ENCODE data around the gene MPPED2. TPM values are rescaled to one million over a fixed set of nuclear protein-coding genes. Genes with fewer than 3 reads are reported as not detected.

MPPED2 gene, protein sequence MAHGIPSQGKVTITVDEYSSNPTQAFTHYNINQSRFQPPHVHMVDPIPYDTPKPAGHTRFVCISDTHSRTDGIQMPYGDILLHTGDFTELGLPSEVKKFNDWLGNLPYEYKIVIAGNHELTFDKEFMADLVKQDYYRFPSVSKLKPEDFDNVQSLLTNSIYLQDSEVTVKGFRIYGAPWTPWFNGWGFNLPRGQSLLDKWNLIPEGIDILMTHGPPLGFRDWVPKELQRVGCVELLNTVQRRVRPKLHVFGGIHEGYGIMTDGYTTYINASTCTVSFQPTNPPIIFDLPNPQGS
- 9.0 TPM for total RNA-seq

DNA sequence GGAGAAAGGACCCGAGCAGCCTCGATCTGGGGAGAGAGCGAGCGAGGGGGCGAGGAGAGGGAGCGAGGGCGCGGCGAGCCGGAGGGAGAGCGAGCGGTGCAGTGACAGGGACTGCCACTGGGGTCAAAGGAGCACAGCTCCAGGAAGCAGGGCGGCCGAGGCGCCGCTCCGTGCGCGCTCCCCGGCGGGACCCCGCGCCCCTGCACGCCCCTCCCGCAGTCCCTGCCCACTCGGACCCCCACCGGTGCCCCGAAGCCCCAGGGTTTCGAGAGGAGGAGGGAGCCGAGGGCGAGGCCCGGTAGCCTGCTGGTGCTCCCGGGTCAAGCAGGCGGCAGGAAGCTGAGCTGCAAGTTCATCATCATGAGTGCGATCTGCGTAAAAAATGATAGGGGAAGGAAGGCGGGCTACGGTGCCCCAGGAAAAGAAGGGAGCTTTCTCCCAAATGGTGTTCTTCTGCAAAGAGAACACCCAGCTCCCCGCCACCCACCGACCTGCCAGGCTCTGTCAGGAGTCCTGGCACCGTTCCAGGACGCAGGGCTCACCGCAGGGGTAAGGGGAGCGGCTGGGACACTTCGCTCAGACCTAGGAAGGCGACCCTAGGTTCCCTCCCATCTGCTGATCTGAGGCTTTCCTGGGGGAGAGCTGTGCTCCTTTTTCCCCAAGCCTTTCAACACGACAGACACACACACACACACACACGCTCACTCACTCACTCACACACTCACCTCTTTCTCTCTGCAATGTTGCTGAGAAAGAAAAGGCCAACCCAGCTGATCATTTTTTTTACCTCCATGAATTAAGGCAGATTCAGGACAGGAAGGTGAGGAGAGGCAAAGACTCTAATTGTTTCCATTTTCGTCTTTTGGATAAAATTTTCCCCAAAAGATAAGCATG, at the start of gene MPPED2:
Gene MPPED2, minus strand, starts transcription at position 103 of the 894 bp plus-strand sequence. CDS start 5,980 bp downstream, outside the sequence.
- no peak for DNase-seq

DNA sequence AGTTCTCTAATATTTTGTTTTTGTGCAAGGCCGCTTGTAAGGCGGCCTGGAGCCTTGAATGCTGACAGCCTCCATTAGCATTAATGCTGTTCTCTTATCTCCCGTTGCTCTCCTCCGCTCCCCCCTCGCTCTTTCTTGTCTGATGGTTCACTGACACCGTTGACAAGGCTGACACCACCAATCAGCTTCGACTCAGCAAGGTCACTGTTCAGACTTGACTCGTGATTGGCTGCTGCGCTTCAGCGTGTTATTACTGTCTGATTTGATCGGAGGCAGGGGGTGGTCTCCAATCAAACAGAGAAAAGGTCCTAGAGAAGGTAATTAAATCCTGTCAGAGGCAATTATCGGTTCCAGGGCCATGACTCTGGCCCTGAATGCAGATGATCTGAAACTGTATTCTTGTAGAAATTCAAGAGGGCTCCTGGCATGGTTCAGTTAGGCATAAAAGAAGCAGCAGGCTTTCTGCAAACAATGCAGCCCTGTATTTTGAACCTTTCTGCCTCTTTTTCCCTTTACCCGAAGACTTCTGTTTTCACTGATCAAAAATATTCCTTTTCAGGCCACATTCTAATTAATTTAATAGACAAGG, 49.3 kb upstream of the MPPED2 start:
- peak; percentile 13 for DNase-seq

DNA sequence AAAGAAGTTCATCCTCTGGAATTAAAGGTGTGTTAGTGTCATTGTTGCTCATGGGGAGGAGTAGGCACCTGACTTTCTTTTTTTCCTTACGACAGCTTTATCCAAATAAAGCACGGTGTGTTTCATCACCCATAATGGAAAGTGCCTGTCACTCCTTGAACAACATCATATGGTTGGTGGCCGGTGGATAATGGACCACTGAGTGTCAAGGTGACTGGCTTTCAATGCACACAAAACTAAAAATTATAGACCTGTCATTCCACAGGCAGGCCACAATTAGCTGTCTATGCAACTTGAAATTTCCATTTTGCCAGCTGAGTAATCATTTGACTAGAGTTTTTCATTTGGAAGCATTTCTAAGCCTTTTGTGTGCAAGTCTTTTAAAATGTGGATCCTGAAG, 45.0 kb upstream of the MPPED2 start:
- no peak for DNase-seq

DNA sequence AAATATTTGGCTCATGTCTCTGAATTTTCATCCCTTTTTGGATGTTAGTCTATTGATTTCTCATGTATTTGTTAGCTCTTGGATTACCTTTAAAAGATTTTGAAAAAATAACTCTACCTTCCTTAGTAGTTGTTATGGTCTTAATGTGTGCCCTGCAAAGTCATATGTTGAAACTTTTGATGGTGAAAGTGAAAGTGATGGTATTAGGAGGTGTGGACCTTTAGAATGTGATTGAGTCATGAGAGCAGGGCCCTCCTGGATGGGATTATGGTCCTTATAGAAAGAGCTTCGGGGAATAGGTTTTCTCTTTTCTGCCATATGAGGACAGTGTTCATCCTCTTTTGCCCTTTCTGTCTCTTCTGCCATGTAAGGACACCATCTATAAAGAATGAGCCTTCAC, 33.6 kb upstream of the MPPED2 start:
- DNase-seq = no peak

DNA sequence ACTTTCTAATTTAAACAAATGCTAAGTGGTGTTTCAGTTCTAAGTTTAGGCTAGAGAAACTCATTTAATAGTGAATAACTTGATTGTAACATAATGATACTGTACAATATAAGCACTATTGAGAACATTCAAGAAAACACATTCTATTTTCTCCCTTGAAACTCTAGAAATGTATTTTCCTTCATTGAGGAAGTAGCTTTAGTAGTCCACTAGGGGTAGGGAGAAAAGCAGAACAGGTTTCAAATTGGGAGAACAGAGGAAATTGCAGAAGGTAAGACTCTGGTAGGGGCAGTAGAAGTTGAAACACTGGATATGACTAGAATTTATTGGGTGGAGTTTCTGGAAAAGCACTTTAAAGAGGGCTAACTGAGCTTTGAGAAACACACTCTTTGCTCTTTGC, 31.6 kb upstream of the MPPED2 start:
- no peak for DNase-seq

DNA sequence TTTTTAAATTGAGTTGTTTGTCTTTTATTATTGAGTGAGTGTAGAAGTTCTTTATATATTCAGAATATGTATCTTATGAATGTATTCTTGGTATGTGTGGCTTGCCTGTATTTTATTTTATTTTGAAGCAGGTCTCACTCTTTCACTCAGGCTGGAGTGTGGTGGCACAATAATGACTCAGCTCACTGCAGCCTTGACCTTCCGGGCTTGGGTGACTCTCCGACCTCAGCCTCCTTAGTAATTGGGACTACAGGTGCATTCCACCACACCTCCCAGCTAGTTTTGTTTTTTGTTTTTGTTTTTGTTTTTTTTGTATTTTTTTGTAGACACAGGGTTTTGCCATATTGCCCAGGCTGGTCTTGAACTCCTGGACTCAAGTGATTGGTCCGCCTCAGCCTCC, 24.5 kb upstream of the MPPED2 start:
- DNase-seq = no peak

DNA sequence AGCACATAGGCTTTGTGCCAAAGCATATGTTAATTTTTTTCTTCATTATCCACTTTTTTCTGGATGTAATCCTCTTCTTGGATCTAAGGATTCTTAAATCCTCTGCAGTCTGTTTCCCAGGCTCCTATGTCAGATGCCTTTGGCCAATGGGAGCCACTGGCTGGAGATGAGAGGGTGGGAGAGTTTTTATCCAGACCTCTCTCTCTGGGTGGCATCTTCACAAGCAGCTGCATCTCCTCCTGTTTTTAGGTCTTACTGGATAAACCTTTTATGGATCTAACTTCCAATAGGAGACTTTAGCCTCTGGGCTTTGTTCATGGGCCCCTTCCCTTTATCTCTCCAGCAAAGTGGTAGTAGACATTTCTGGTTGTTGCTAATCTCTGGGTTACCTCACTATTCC, 22.4 kb upstream of the MPPED2 start:
- DNase-seq = no peak

DNA sequence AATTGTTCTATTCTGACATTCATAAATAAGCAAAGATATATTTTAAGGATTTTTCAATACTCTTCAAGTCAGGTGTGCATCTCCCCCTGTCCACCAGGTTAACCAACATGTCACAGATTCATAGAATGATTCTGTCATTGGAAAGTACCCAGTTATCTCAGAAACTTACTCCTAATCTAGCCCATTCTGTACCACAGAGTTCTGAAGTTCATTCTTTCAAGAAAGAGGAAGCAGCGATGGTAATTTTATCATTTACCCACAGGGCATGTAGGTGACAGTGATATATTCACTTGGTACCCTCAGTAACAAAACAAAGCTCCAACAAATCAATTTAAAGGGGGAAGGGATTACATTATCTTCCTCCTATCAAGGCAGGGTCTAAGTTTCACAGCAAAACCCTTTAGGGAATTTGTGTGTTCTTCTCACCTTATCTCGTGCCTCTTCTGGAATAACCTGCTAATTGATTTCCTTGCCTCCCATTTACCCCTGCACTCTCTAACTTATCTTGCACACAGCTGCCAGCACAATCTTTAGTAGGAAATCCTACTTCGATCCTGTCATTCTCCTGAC, 19.0 kb upstream of the MPPED2 start:
- no peak for DNase-seq

DNA sequence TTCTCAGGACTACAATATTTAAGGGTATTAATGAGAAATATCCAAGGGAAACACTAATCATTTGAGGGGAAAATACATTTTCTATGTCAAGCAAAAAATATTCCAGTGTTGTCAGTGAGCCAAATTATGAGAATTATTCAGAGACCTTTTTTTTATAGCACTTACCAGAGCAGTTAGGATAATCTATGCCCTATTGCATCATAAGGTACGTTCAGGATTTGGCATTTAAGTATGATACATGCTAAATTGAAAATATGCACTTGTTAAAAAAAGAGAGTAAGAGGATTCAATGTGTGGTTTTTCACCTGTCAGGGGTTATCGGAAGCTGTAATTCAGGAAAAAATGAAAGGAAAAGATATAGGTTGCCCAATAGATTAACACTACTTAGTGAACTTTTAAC, 17.2 kb upstream of the MPPED2 start:
- no peak for DNase-seq

DNA sequence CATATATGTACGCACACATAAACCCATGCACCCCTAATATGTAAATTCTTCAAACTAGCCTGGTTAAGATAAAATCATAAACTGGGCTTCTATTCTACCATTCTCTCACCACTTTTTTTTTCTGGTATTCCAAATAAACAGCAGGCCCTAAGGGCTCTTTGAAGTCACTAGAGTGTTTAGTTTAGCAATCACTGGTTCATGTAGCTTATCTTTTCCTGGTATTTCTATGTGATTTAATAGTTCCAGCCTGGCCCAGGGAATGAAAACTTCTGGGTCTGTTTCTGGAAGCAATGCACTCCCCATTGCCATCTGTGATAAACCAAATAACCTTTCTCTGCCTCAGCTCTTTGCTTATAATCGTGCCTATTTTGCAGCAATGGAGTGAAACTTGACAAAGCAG, 10.7 kb upstream of the MPPED2 start:
- DNase-seq = no peak

DNA sequence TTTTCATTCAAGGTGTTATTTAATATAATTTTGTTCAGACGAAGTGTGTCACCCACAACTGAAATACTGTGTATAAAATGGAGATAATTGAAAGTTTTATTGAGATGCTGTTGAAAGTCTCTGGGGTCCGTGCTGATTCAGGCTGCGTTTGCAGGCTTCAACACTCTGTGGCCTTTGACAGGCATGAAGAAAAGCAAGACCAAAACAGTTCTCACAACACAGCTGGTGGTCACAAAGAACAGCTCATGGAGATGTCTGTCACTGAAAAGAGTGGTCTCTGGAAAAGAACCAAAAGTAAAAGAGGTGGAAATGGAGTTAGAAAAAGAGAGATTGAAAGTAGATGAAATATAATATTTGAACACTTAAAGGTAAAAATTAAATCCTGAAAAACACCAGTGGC, 9.8 kb upstream of the MPPED2 start:
- DNase-seq = no peak

DNA sequence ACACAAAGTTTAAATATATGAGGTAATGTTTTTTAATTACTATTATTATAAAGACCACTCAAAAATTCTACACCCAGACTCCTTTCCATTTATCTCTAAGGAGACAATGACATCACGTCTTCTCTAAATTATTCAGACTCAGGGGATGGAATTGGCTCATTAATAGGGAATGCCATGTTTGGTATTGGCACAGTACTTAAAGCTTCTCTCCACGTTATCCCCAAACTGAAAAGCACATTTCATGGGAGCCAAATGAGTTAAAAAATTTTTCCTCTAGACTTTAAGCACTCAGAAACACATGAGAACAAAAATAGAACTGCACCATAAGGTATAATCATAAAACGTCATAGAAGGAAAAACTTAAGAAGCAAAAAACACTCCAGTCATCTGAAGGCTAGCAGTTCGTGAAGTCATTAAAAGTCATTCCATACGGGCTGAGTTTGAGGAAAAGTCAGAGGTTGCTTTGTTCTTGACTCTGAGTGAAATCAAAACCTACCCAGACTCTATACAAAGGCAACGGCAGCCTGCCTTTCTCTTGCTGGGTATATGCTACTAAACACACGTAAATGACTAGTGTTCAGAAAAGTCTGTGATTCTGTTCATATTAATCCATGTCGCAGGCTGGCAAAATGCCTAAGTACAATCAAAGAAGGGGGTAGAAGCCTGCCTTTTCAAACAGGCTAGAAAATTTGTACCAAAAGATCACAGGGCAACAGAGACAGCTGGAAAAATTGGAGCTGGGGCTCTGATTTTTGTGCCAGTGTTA, 8.7 kb upstream of the MPPED2 start:
- DNase-seq = no peak

DNA sequence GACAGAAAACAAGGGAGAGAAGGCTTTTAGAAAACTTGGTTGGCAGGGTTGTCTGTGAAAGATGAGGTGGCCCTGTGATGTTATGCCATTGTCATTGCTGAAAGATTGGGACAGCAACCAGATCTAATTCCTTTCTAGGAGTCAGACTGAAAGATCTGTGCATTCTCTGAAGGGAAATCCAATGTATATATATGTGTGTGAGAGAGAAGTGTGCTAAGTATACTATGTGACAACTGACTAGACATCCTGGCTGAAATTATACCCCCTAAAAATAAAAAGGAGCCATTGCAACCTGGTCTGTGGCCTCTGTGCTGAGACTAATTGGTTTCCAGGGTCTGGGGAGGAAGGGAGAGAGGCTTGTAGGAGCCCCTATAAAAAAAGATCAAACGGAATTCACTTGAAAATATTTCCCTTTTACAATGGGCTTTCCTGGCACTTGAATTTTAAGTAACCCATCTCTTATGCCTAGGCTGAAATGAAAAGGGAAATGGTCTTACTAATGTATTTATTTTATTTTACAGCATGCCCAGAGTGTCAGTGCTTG, 1.2 kb upstream of the MPPED2 start:
- no peak for DNase-seq

DNA sequence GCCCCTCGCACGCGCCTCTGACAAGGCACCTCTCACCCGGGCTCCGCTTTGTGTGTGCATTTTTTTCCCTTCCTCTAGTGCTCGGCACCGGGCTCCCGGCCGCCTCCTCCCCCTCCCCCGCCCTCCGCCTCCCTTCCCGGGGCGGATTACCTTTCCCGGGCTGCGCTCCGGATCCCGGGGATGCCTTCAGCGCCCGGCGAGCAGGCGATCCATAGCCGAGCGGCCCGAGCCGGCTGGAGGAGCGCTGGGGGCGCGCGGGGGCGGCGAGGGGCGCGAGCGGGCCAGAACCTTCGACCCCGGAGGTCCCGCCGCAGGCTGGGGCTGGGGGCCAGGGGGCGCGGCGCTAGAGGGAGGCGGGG, 282 bp downstream of the MPPED2 start:
- DNase-seq = no peak

DNA sequence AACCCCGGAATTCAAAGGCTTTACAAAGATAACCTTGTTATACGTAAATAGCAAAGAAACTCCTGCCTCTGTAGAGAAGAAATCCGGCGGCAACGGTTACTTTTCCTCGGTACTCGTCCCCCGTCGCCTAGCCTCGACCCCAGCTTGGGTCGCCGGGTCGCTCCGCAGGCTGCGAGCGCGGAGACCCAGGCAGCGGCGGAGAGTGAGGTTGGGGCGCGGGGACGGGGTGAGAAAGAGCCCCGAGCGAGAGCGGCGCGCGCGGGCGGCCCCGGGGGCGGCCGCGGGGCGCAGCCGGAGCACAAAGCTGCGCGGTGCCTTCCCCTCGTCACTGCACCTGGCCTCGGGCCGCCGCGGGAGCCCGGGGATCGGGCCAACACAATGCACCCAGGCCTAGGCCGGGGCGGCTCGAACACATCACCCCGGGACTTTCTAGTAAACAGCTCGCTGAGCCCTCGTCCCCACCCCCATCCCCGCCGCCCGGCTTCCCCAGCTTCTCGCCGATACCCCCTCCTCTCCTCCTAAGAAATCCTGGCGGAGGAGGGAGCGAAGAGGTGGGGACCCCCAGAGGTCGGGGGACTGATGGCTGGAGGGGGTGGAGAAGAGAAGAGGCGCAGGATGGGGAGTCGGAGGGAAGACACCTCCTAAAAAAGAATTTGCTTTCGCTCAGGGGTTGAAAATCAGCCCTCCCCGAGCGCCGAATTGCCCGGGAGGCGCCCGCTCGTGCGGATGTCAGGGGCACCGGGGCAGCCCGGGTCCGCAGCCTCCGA, 845 bp downstream of the MPPED2 start:
- DNase-seq = no peak

DNA sequence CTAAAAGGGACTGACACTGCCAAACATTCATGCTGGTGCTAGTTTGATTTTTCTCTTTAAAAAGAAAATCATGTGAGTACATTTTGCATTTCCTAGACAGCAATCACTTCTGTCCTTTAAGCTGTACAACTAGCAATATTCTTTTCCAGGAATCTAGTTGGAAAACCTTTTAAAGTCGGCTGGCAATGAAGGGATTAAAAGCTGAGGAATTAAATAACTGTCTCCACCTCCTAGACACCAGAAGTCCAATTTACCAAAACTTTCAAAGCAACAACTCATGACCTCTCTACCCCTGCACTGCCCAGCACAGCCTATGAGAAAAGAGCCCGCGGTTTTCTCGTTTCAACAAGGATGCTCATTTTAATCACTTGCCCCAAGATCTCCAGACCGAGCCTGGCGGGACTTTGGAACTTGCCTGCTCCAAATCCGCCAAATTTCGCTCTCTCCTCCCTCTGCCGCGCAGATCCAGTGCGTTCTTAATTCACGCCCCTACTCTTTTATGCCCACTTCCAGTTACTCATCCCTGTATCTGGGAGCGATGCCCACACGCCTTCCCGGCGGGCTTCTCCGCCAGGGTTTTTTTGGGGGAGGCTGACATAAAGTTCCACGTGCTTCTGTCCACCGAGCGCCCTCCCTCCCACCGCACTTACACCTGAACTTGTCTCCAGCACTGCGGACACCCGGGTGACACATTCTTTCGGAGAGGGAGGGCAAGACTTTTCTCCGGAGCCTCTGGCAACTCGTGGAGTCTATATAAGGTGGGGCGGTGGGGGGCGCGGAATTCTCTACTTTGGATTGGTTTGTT, 2.5 kb downstream of the MPPED2 start:
- DNase-seq = peak; percentile 9

DNA sequence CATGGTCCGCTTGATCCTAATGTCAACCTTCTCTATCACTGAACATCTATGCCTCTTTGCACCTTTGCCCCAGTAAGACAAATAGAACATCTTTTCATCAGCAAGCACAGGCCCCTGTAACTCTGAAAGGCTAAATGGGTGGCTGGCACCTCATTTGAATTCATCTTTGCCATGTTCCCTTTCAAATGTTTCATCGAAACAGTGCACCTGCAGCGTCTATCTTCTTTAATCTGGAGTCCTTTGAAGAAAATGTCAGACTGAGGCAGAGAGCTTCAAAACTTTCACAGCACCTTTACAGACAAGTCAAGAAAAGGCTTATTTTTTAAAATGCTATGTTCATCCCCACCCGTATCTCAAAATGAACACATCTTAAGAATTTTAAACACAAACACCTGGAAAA, 3.4 kb downstream of the MPPED2 start:
- DNase-seq = no peak

DNA sequence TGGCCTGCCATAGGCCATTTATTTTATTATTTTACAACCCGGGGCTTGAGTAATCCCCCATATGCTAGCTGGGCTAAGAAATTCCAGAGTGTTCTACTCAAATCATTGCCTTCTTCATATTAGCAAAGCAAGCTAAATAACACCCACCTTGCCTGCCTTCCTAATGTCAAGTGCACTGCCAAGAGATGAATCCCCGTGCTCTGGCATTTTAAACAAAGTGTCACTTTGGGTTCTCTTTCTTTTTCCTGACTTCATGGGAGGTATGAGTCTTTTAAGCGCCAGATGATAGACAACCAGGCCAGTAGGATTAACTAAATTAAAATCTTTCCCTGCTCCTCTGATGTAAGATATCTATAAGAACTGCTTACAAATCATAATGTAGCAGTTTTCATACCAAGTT, 4.5 kb downstream of the MPPED2 start:
- no peak for DNase-seq

DNA sequence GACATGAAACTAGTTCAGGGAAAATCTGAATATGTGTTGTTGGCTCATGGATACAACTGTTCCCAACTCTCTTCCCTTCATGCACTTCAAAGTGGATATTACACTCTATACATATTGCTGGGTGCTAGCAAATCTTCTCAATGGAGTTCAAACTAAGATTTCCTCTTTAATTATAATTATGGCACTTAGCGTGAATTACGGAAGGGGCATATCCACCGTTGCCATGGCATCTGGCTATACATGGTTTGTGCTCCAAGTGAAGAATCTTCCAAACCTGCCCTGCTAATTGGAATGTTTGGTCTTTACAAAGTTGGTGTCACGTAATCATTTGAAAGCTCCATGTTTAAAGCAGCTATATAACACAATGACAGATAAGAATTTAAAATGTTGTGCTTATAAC, 5.6 kb downstream of the MPPED2 start:
- DNase-seq = no peak

DNA sequence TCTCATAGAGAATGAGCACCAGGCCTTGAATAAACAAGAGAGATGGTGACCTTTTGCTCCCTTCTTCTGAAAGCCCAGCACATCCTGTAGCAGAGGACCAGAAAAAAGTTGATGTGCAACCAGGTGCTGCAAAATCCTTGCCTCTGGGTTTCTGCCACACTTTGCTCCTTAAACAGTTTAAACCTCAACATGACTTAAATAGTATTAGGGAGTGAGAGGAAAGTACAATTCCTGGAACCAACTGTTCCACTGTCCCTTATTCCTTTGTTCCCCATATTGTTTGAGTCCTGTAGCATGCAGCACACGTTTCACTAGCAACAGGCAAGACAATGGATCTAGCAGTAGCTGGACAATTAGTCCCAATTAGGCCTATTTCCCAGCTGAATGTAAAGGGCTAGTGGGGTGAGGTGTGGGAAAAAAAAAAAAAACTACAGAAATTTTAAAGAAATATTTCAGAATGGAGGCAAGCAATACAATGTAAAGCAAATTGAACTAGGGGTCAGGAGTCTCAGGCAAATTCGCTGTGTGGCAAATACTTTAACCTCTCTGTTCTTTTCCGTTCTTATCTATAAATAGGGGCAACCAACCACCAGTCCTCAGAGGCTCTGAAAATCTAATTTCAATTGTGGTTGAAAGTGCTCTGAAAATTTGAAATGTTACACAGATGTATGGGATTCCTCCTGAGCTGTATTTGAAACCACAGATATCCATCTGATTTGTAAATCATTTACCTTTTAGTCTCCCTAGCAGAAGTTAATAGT, 6.6 kb downstream of the MPPED2 start:
- DNase-seq = no peak

Data from skin of body (tissue), 2 donors.